NB4 (cell line): Measurements from ENCODE around the gene FPGS.
A peak's percentile ranks its signal among the peaks of the same experiment; 100 is the strongest.

ENCODE experiments used
- CTCF ChIP-seq: IDR thresholded peaks from one replicate; pipeline ENCODE4 v1.5.1; 2012; ENCODE audit warnings: low read depth, low read length
- MAX ChIP-seq: IDR thresholded peaks from 2 replicates; pipeline ENCODE4 v1.6.1; 2011; ENCODE audit warnings: low read depth, low read length
- MYC ChIP-seq: IDR thresholded peaks from 2 replicates; pipeline ENCODE4 v1.6.1; 2011; ENCODE audit warnings: low read depth, low read length
- POLR2A ChIP-seq: IDR thresholded peaks from 2 replicates; pipeline ENCODE4 v1.6.1; 2011; ENCODE audit warnings: mild to moderate bottlenecking; ENCODE audit not compliant: insufficient read length; ENCODE audit errors: extremely low read depth

- TF ChIP-seq CTCF (no peak), MAX (peak; percentile 98), POLR2A (peak; percentile 14), MYC (peak; percentile 99)
These were observed 59.7 kb downstream of the FPGS start for GRCh38 chr9:127862075-127863011.
